Neuronal stem cell (in vitro differentiated cells): ENCODE data around the gene EMC9.
A peak's percentile ranks its signal among the peaks of the same experiment; 100 is the strongest.

Experiments
- DNase-seq: peaks from one replicate; pipeline ENCODE4 v3.0.0-alpha.2; 2013; ENCODE audit warnings: low spot score
- H2AFZ ChIP-seq: one replicate; pipeline ENCODE4 v1.6.1; 2013; ENCODE audit warnings: mild to moderate bottlenecking, low read length, inconsistent platforms
- H2AK5ac ChIP-seq: 2 replicates; pipeline ENCODE4 v1.6.1; 2013; ENCODE audit warnings: low read depth, mild to moderate bottlenecking, inconsistent platforms, low read length, moderate library complexity, mixed read lengths
- H2BK120ac ChIP-seq: 2 replicates; pipeline ENCODE4 v1.6.1; 2013; ENCODE audit warnings: low read depth, mild to moderate bottlenecking, inconsistent platforms, low read length, moderate library complexity, mixed read lengths
- H2BK12ac ChIP-seq: one replicate; pipeline ENCODE4 v1.6.1; 2013; ENCODE audit warnings: low read length, inconsistent platforms
- H2BK15ac ChIP-seq: 2 replicates; pipeline ENCODE4 v1.6.1; 2013; ENCODE audit warnings: mild to moderate bottlenecking, low read length, inconsistent platforms, mixed read lengths
- H2BK5ac ChIP-seq: one replicate; pipeline ENCODE4 v1.6.1; 2013; ENCODE audit warnings: inconsistent platforms, mild to moderate bottlenecking, low read length, moderate library complexity
- H3K14ac ChIP-seq: one replicate; pipeline ENCODE4 v1.6.1; 2013; ENCODE audit warnings: low read length, inconsistent platforms
- H3K18ac ChIP-seq: 2 replicates; pipeline ENCODE4 v1.6.1; 2013; ENCODE audit warnings: low read length, inconsistent platforms
- H3K23ac ChIP-seq: 2 replicates; pipeline ENCODE4 v1.6.1; 2013; ENCODE audit warnings: low read depth, mild to moderate bottlenecking, mixed read lengths, low read length, inconsistent platforms; ENCODE audit not compliant: poor library complexity
- H3K27ac ChIP-seq: replicated peaks from 3 replicates; pipeline ENCODE4 v1.5.1; 2013; ENCODE audit warnings: low read length, inconsistent platforms
- H3K27me3 ChIP-seq, 3 experiments: 2 replicates each; pipeline ENCODE4 v1.6.1; 2013; ENCODE audit warnings: low read length in 3 of 3, mild to moderate bottlenecking in 2 of 3, inconsistent platforms in 1 of 3, low read depth in 1 of 3, mixed read lengths in 1 of 3, moderate library complexity in 1 of 3; ENCODE audit not compliant: control insufficient read depth in 3 of 3, insufficient read depth in 3 of 3
- H3K36me3 ChIP-seq, 2 donors: replicated peaks in 1 of 2; 2 replicates each; pipeline ENCODE4 v1.6.1; 2013; ENCODE audit warnings: low read length in 2 of 2; ENCODE audit not compliant: control insufficient read depth in 2 of 2, insufficient read depth in 2 of 2
- H3K4ac ChIP-seq: 2 replicates; pipeline ENCODE4 v1.6.1; 2013; ENCODE audit warnings: inconsistent platforms, mild to moderate bottlenecking, low read length, moderate library complexity
- H3K4me1 ChIP-seq, 2 donors: 1 replicate in 1 of 2; 2 replicates in 1 of 2; pipeline ENCODE4 v1.6.1; 2013; ENCODE audit warnings: low read length in 2 of 2, low read depth in 1 of 2; ENCODE audit not compliant: control insufficient read depth in 2 of 2, insufficient read depth in 1 of 2
- H3K4me2 ChIP-seq: one replicate; pipeline ENCODE4 v1.6.1; 2013; ENCODE audit warnings: mild to moderate bottlenecking, low read length, inconsistent platforms; ENCODE audit not compliant: insufficient read depth, poor library complexity, severe bottlenecking
- H3K4me3 ChIP-seq, 2 donors: 2 replicates each; pipeline ENCODE4 v1.5.1; 2013; ENCODE audit warnings: low read length in 2 of 2, mild to moderate bottlenecking in 2 of 2, inconsistent platforms in 1 of 2, moderate library complexity in 1 of 2
- H3K79me1 ChIP-seq: one replicate; pipeline ENCODE4 v1.6.1; 2013; ENCODE audit warnings: low read depth, mild to moderate bottlenecking, inconsistent platforms, low read length, moderate library complexity
- H3K9ac ChIP-seq: one replicate; pipeline ENCODE4 v1.6.1; 2013; ENCODE audit warnings: mild to moderate bottlenecking, low read depth, low read length, inconsistent platforms; ENCODE audit not compliant: poor library complexity
- H3K9me3 ChIP-seq, 2 donors: replicated peaks in 1 of 2; 2 replicates each; pipeline versions ENCODE3 to v1.6.1; 2013; ENCODE audit warnings: low read length in 2 of 2, mild to moderate bottlenecking in 2 of 2, inconsistent platforms in 1 of 2, low read depth in 1 of 2, mixed read lengths in 1 of 2, moderate library complexity in 1 of 2; ENCODE audit not compliant: control insufficient read depth in 2 of 2, insufficient read depth in 1 of 2
- H4K8ac ChIP-seq: one replicate; pipeline ENCODE4 v1.6.1; 2013; ENCODE audit warnings: low read depth, mild to moderate bottlenecking, inconsistent platforms, low read length, moderate library complexity
- H4K91ac ChIP-seq: one replicate; pipeline ENCODE4 v1.6.1; 2013; ENCODE audit warnings: low read length, low read depth, mild to moderate bottlenecking, inconsistent platforms; ENCODE audit not compliant: poor library complexity
- WGBS, 2 donors: extraction: QIAGEN DNeasy Blood & Tissue Kit; methylation state at CpG; one replicate each; pipeline ENCODE4 v1.1.7; 2013; ENCODE audit warnings: missing lambda C conversion rate in 2 of 2, mixed read lengths in 1 of 2; ENCODE audit not compliant: insufficient read length in 2 of 2, insufficient replicate concordance in 1 of 2; ENCODE audit errors: extremely low coverage in 2 of 2; 5-methylcytosine and 5-hydroxymethylcytosine counted together

The EMC9 gene

DNA sequence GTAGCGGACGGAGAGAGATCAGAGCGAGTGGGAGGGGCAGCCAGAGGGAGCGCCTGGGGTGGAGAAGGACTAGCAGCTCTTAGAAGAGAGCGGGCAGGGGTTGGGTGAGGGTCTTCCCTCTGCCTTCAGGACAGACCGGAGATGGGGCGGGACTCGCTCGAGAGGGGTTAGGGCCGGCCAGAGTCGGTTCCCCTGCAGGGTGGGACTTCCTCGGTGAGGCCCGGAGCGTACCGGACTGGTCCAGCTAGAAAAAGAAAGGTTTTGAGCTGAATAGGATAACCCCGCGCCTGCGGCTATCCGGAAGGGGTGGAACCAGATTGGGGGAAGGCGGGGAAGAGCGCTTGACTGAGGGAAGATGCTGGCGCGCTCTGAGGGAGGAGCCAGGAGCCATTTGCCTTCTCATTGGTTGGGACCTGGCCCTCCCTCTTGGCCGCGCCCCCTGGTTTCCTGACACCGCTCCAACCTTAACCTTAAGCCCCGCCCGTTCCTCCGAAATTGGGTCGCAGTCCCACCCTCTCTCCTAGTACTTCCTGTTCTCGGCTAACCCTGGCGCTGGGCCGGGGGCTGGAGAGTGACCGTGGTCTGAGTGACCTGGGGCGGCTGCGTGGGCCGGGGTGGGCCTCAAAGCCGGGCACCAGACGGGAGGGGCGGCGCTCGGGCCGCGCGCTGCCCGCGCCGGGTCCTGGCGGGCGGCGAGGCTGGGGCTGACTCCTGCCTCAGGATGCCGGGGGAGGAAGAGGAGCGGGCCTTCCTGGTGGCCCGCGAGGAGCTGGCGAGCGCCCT, 5.8 kb upstream of the EMC9 start, which contains the start of gene RNF31:
TSS of gene RNF31 (plus strand) at position 521 of the 783 bp plus-strand sequence. CDS start at position 722, 201 bp downstream.
- peak within 1 kb of the TSS; percentile 95 for H2AFZ ChIP-seq
- no peak within 1 kb of the TSS for H4K91ac ChIP-seq
- H2BK15ac ChIP-seq, result peak within 1 kb of the TSS; percentile 37
- peak within 1 kb of the TSS; percentile 91 for H3K14ac ChIP-seq
- H3K4me2 ChIP-seq, result peak within 1 kb of the TSS; percentile 97
- H4K8ac ChIP-seq, result no peak within 1 kb of the TSS
- no peak within 1 kb of the TSS for H3K4ac ChIP-seq
- no CpG with 5 or more reads among the region's 57 CpGs for WGBS, 2 donors
- peak within 1 kb of the TSS; percentile 83 for H2BK5ac ChIP-seq
- H3K79me1 ChIP-seq, result peaks cover 13% of the 10 kb centered on the region
- peak within 1 kb of the TSS; percentile 86 for H2AK5ac ChIP-seq
- H2BK120ac ChIP-seq, result peak within 1 kb of the TSS; percentile 84
- H3K36me3 ChIP-seq, result peaks cover 36 to 63% of the 10 kb centered on the region in 2 donors
- H3K4me1 ChIP-seq, result peaks cover 8 to 17% of the 10 kb centered on the region in 2 donors
- peak within 1 kb of the TSS; percentile 97 for H3K9ac ChIP-seq
- H3K27me3 ChIP-seq, result no peaks in the 10 kb centered on the region
- H3K4me3 ChIP-seq, result peak within 1 kb of the TSS; percentile 93 to 96
- no peaks in the 10 kb centered on the region for H3K9me3 ChIP-seq
- H3K18ac ChIP-seq, result peak within 1 kb of the TSS; percentile 95
- H2BK12ac ChIP-seq, result no peak within 1 kb of the TSS
- peak within 1 kb of the TSS; percentile 11 for H3K23ac ChIP-seq
- peak within 1 kb of the TSS; percentile 85 for H3K27ac ChIP-seq
- DNase-seq, result peak; percentile 95

- peak within 1 kb of the TSS; percentile 84 for H2BK120ac ChIP-seq
- no peak within 1 kb of the TSS for H2BK12ac ChIP-seq
- peak within 1 kb of the TSS; percentile 97 for H3K4me2 ChIP-seq
- peak within 1 kb of the TSS; percentile 93 to 96 for H3K4me3 ChIP-seq
- no CpG with 5 or more reads among the region's 25 CpGs for WGBS, 2 donors
- H4K91ac ChIP-seq, result no peak within 1 kb of the TSS
- peaks cover 10 to 17% of the 10 kb centered on the region in 2 donors for H3K4me1 ChIP-seq
- H3K79me1 ChIP-seq, result peaks cover 13% of the 10 kb centered on the region
- no peaks in the 10 kb centered on the region for H3K27me3 ChIP-seq
- peak within 1 kb of the TSS; percentile 95 for H3K18ac ChIP-seq
- H2AK5ac ChIP-seq, result peak within 1 kb of the TSS; percentile 38
- peak within 1 kb of the TSS; percentile 97 for H3K9ac ChIP-seq
- H3K27ac ChIP-seq, result peak within 1 kb of the TSS; percentile 85
- peak within 1 kb of the TSS; percentile 37 for H2BK15ac ChIP-seq
- DNase-seq, result peak; percentile 96
- H3K9me3 ChIP-seq, result no peaks in the 10 kb centered on the region
- H3K23ac ChIP-seq, result peak within 1 kb of the TSS; percentile 11
- peak within 1 kb of the TSS; percentile 95 for H2AFZ ChIP-seq
- peaks cover 31 to 57% of the 10 kb centered on the region in 2 donors for H3K36me3 ChIP-seq
- H4K8ac ChIP-seq, result no peak within 1 kb of the TSS
- peak within 1 kb of the TSS; percentile 83 for H2BK5ac ChIP-seq
- no peak within 1 kb of the TSS for H3K4ac ChIP-seq
- H3K14ac ChIP-seq, result peak within 1 kb of the TSS; percentile 91
Measured at GRCh38 chr14:24146453-24146977, 5.1 kb upstream of the EMC9 start, which contains the start of gene PSME2. Gene PSME2 (minus strand): TSS chr14:24146610. CDS start chr14:24146581, 29 bp downstream.

- Histone ChIP-seq H3K4ac (no peak overlapping the region), H3K4me2 (peak overlapping the region; percentile 76), H3K79me1 (peaks cover 17% of the 10 kb centered on the region)
Measured at GRCh38 chr14:24145690-24146452, 4.5 kb upstream of the EMC9 start.

More at GRCh38 chr14:24145690-24146452, 4.5 kb upstream of the EMC9 start:
- H3K9ac ChIP-seq, result peak overlapping the region; percentile 95
- no peak overlapping the region for H4K91ac ChIP-seq
- peak overlapping the region; percentile 81 to 96 for H3K4me3 ChIP-seq
- H2BK5ac ChIP-seq, result peak overlapping the region; percentile 83
- DNase-seq, result no peak
- peak overlapping the region; percentile 38 for H2AK5ac ChIP-seq
- H3K27ac ChIP-seq, result peak overlapping the region; percentile 56
- no peak overlapping the region for H2BK12ac ChIP-seq
- H3K36me3 ChIP-seq, result peaks cover 25 to 50% of the 10 kb centered on the region in 2 donors
- H4K8ac ChIP-seq, result no peak overlapping the region
- H2AFZ ChIP-seq, result peak overlapping the region; percentile 88
- no peak overlapping the region for H2BK120ac ChIP-seq
- peak overlapping the region; percentile 37 for H2BK15ac ChIP-seq
- peaks cover 10 to 17% of the 10 kb centered on the region in 2 donors for H3K4me1 ChIP-seq
- WGBS, 2 donors, result no CpG with 5 or more reads among the region's 9 CpGs
- H3K23ac ChIP-seq, result no peak overlapping the region
- no peaks in the 10 kb centered on the region for H3K9me3 ChIP-seq
- H3K14ac ChIP-seq, result peak overlapping the region; percentile 91
- H3K18ac ChIP-seq, result peak overlapping the region; percentile 86
- H3K27me3 ChIP-seq, result no peaks in the 10 kb centered on the region
